ENCODE measurements around the gene ZNF667.

The ZNF667 gene

GRCh38 chr19:56476651-56477428, at the start of gene ZNF667:
Gene ZNF667 (minus strand): TSS chr19:56477345. CDS start chr19:56462370, 14,975 bp downstream.
- TF ChIP-seq CTCF (conservative IDR thresholded peaks at IDR 0.05; ENCODE audit: low read depth, low read length): no peak
- DNase-seq (ENCODE audit: low read depth): peak; percentile 38
- peak within 1 kb of the TSS; percentile 82 for H3K4me3 ChIP-seq (ENCODE audit: low read depth, low read length)

- H3K4me3 ChIP-seq (ENCODE audit: low read depth, low read length): no peak overlapping the region
- no peak for DNase-seq (ENCODE audit: low read depth)
- TF ChIP-seq CTCF (conservative IDR thresholded peaks at IDR 0.05; ENCODE audit: low read depth, low read length): no peak
These were observed 48.2 kb upstream of the ZNF667 start for GRCh38 chr19:56525214-56525860.

- no peak for TF ChIP-seq CTCF (conservative IDR thresholded peaks at IDR 0.05; ENCODE audit: low read depth, low read length)
- H3K4me3 ChIP-seq (ENCODE audit: low read depth, low read length): peak overlapping the region; percentile 90
- no peak for DNase-seq (ENCODE audit: low read depth)
These were observed 31.2 kb upstream of the ZNF667 start for GRCh38 chr19:56508290-56508778.

GRCh38 chr19:56507446-56508289, 30.5 kb upstream of the ZNF667 start, which contains the start of gene ZNF471:
Gene ZNF471 (plus strand): TSS chr19:56507855. CDS start chr19:56511572, 3,717 bp downstream.
- peak within 1 kb of the TSS; percentile 90 for H3K4me3 ChIP-seq (ENCODE audit: low read depth, low read length)
- peak; percentile 99 for DNase-seq (ENCODE audit: low read depth)

GRCh38 chr19:56504581-56504980, 27.4 kb upstream of the ZNF667 start:
- DNase-seq (ENCODE audit: low read depth): peak; percentile 32

More at GRCh38 chr19:56507446-56508289, 30.5 kb upstream of the ZNF667 start, which contains the start of gene ZNF471:
- no peak for TF ChIP-seq CTCF (conservative IDR thresholded peaks at IDR 0.05; ENCODE audit: low read depth, low read length)

More at GRCh38 chr19:56504581-56504980, 27.4 kb upstream of the ZNF667 start:
- no peak for TF ChIP-seq CTCF (conservative IDR thresholded peaks at IDR 0.05; ENCODE audit: low read depth, low read length)
- no peak overlapping the region for H3K4me3 ChIP-seq (ENCODE audit: low read depth, low read length)
